Neural progenitor cell (in vitro differentiated cells): ENCODE results near the gene MAPK4.

Source experiments
- EZH2phosphoT487 ChIP-seq: fragments of 200-600 bp; sonication (generic); IDR thresholded peaks from 2 replicates; pipeline ENCODE4 v1.6.1; 2017; ENCODE audit warnings: antibody characterized with exemption
- TF ChIP-seq, protein P1 (sequence below): fragments of 200-600 bp; sonication (generic); IDR thresholded peaks from 2 replicates; pipeline ENCODE4 v1.5.1; 2017; ENCODE audit warnings: antibody characterized with exemption, mild to moderate bottlenecking

DNA sequence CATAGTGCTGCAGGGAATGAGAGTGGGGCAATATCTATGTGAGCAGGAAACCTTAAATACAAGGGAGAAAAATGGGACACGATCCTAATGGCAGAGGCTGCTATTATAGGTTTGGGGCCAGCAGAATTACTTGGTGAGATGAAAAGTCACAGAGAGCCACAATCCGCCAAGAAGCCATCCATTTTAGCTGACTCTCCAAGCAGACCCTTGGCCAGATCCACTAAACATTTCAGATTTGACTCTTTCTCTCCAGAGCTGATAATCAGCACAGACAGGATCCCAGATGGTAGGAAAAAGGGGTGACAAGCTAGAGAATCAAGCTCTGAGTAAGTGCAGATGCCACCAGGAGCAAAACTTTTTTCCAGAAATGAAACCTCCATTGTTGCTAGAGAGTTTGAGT, 61.5 kb downstream of the MAPK4 start:
- TF ChIP-seq, protein P1, sequence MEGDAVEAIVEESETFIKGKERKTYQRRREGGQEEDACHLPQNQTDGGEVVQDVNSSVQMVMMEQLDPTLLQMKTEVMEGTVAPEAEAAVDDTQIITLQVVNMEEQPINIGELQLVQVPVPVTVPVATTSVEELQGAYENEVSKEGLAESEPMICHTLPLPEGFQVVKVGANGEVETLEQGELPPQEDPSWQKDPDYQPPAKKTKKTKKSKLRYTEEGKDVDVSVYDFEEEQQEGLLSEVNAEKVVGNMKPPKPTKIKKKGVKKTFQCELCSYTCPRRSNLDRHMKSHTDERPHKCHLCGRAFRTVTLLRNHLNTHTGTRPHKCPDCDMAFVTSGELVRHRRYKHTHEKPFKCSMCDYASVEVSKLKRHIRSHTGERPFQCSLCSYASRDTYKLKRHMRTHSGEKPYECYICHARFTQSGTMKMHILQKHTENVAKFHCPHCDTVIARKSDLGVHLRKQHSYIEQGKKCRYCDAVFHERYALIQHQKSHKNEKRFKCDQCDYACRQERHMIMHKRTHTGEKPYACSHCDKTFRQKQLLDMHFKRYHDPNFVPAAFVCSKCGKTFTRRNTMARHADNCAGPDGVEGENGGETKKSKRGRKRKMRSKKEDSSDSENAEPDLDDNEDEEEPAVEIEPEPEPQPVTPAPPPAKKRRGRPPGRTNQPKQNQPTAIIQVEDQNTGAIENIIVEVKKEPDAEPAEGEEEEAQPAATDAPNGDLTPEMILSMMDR: no peak
- TF ChIP-seq EZH2phosphoT487: no peak
